Endothelial cell (in vitro differentiated cells): ENCODE data around the gene TGIF1. TPM values are rescaled to one million over a fixed set of nuclear protein-coding genes. Genes with fewer than 3 reads are reported as not detected.
"Not testable (repeated sequence)": the region's sequence is repeated elsewhere in the genome, so short reads cannot be mapped to it uniquely, and the experiment has no call there.

Experiments used
- DNase-seq: peaks from one replicate; pipeline ENCODE4 v3.0.0; 2021; ENCODE audit warnings: low spot score
- H3K27ac Mint-ChIP-seq: one replicate; pipeline ENCODE4 v1.8.0; 2021; ENCODE audit warnings: mixed read lengths, inconsistent platforms; ENCODE audit not compliant: unreplicated experiment
- H3K27me3 Mint-ChIP-seq: one replicate; pipeline ENCODE4 v1.8.0; 2021; ENCODE audit warnings: mild to moderate bottlenecking, moderate library complexity, mixed read lengths, inconsistent platforms; ENCODE audit not compliant: unreplicated experiment
- H3K36me3 Mint-ChIP-seq: one replicate; pipeline ENCODE4 v1.8.0; 2021; ENCODE audit warnings: mild to moderate bottlenecking, low read depth, mixed read lengths, inconsistent platforms; ENCODE audit not compliant: unreplicated experiment
- H3K4me1 Mint-ChIP-seq: one replicate; pipeline ENCODE4 v1.8.0; 2021; ENCODE audit warnings: mild to moderate bottlenecking, mixed read lengths, inconsistent platforms; ENCODE audit not compliant: unreplicated experiment
- H3K4me3 Mint-ChIP-seq: one replicate; pipeline ENCODE4 v1.8.0; 2021; ENCODE audit warnings: mild to moderate bottlenecking, mixed read lengths, inconsistent platforms; ENCODE audit not compliant: unreplicated experiment
- H3K9me3 Mint-ChIP-seq: one replicate; pipeline ENCODE4 v1.8.0; 2021; ENCODE audit warnings: mixed read lengths, inconsistent platforms; ENCODE audit not compliant: unreplicated experiment
- CTCF ChIP-seq: fragments of 200-600 bp; sonication (generic); IDR thresholded peaks from one replicate; pipeline ENCODE4 v1.5.0; 2021; ENCODE audit warnings: antibody characterized with exemption; ENCODE audit not compliant: unreplicated experiment
- total RNA-seq: library from RNA; stranded (reverse); fragmentation: NEBNext Ultra II Directional; extraction: Animal tissue kit (Norgen Biotek cat#: 25700); gene quantifications from one replicate; pipeline ENCODE4 v1.2.1, GENCODE V29; 2021; ENCODE audit not compliant: unreplicated experiment

Gene TGIF1
- total RNA-seq, 1 donor from 2014 or later, result 72.5 TPM

GRCh38 chr18:3411854-3412268 lies 38.1 kb upstream of the TGIF1 start:
- Mint-ChIP-seq H3K4me1 (no peaks in the 10 kb centered on the region), H3K27ac (no peak overlapping the region), H3K36me3 (no peaks in the 10 kb centered on the region), H3K9me3 (no peaks in the 10 kb centered on the region), H3K4me3 (no peak overlapping the region), H3K27me3 (peaks cover 6% of the 10 kb centered on the region)
- no peak for TF ChIP-seq CTCF
- DNase-seq, result no peak

- H3K9me3 Mint-ChIP-seq, DNase-seq, H3K4me3 Mint-ChIP-seq, H3K27me3 Mint-ChIP-seq, H3K4me1 Mint-ChIP-seq, H3K36me3 Mint-ChIP-seq, H3K27ac Mint-ChIP-seq: not testable (repeated sequence)
Observed at GRCh38 chr18:3412528-3412927, 37.4 kb upstream of the TGIF1 start.

GRCh38 chr18:3415110-3415509 lies 34.9 kb upstream of the TGIF1 start:
- H3K27me3 Mint-ChIP-seq, result peaks cover 3% of the 10 kb centered on the region
- no peak overlapping the region for H3K27ac Mint-ChIP-seq
- no peaks in the 10 kb centered on the region for H3K36me3 Mint-ChIP-seq
- H3K9me3 Mint-ChIP-seq, result no peaks in the 10 kb centered on the region
- H3K4me3 Mint-ChIP-seq, result no peak overlapping the region
- no peak for DNase-seq
- TF ChIP-seq CTCF, result no peak
- H3K4me1 Mint-ChIP-seq, result no peaks in the 10 kb centered on the region

- Mint-ChIP-seq H3K27ac (no peak overlapping the region), H3K9me3 (no peaks in the 10 kb centered on the region), H3K4me3 (no peak overlapping the region), H3K36me3 (no peaks in the 10 kb centered on the region), H3K27me3 (peaks cover 3% of the 10 kb centered on the region), H3K4me1 (no peaks in the 10 kb centered on the region)
- DNase-seq, result no peak
- TF ChIP-seq CTCF, result no peak
Observed at GRCh38 chr18:3418083-3418482, 31.9 kb upstream of the TGIF1 start.

- no peak overlapping the region for H3K4me3 Mint-ChIP-seq
- no peaks in the 10 kb centered on the region for H3K36me3 Mint-ChIP-seq
- H3K4me1 Mint-ChIP-seq, result no peaks in the 10 kb centered on the region
Observed at GRCh38 chr18:3420919-3421279, 29.1 kb upstream of the TGIF1 start.

More at GRCh38 chr18:3420919-3421279, 29.1 kb upstream of the TGIF1 start:
- no peaks in the 10 kb centered on the region for H3K27me3 Mint-ChIP-seq
- H3K9me3 Mint-ChIP-seq, result no peaks in the 10 kb centered on the region
- H3K27ac Mint-ChIP-seq, result no peak overlapping the region
- no peak for DNase-seq
- no peak for TF ChIP-seq CTCF
